ENCODE data around the gene SVEP1.

GRCh38 chr9:110545705-110546104 is 33.8 kb downstream of the SVEP1 start:
- TF ChIP-seq CTCF (optimal IDR thresholded peaks at IDR 0.05 in 1 of 3, IDR thresholded peaks at IDR 0.05 in 1 of 3, conservative IDR thresholded peaks at IDR 0.05 in 1 of 3; ENCODE audit: extremely low read depth in 1 of 3, insufficient read depth in 2 of 3, low read length in 3 of 3) (no peak), EZH2 (IDR thresholded peaks at IDR 0.05; ENCODE audit: low read length) (no peak)

Measured in keratinocyte (primary cell).